Calu3 (cell line): ENCODE measurements around the gene SPON2. TPM values are rescaled to one million over a fixed set of nuclear protein-coding genes. Genes with fewer than 3 reads are reported as not detected.

Source experiments
- BruUV-seq: library from RNA; stranded (reverse); fragments of 400-500 nt; replicated peaks from 2 replicates; lab custom pipeline; 2021; lab: Mats Ljungman, UMichigan
- CTCF ChIA-PET: fragments of 300-600 bp; sonication (Branson Sonifier 250); formaldehyde crosslinking; loops from one replicate; lab custom pipeline; 2022; ENCODE audit warnings: antibody characterized with exemption; lab: Charles Lee
- DNase-seq: peaks from one replicate; pipeline ENCODE4 v3.0.0; 2022
- H3K27ac Mint-ChIP-seq: one replicate; pipeline ENCODE4 v1.8.0; 2022; ENCODE audit warnings: mixed read lengths; ENCODE audit not compliant: unreplicated experiment
- H3K27me3 Mint-ChIP-seq: one replicate; pipeline ENCODE4 v1.8.0; 2022; ENCODE audit warnings: mixed read lengths; ENCODE audit not compliant: unreplicated experiment
- H3K36me3 Mint-ChIP-seq: one replicate; pipeline ENCODE4 v1.8.0; 2022; ENCODE audit warnings: mild to moderate bottlenecking, moderate library complexity, mixed read lengths; ENCODE audit not compliant: insufficient read depth, unreplicated experiment
- H3K4me1 Mint-ChIP-seq: one replicate; pipeline ENCODE4 v1.8.0; 2022; ENCODE audit warnings: mild to moderate bottlenecking, low read depth, mixed read lengths; ENCODE audit not compliant: unreplicated experiment
- H3K4me3 Mint-ChIP-seq: one replicate; pipeline ENCODE4 v1.8.0; 2022; ENCODE audit warnings: mild to moderate bottlenecking, low read depth, moderate library complexity, mixed read lengths; ENCODE audit not compliant: unreplicated experiment
- H3K9me3 Mint-ChIP-seq: one replicate; pipeline ENCODE4 v1.8.0; 2022; ENCODE audit warnings: low read depth, mixed read lengths; ENCODE audit not compliant: unreplicated experiment
- CTCF ChIP-seq: fragments of 200-600 bp; IDR thresholded peaks from one replicate; pipeline ENCODE4 v1.8.0; 2022; ENCODE audit warnings: antibody characterized with exemption; ENCODE audit not compliant: unreplicated experiment
- intact Hi-C: fragments of 100-400 bp; cut with micrococcal nuclease; formaldehyde crosslinking; loops from one replicate; pipeline ENCODE4 v1.10.0; 2022; ENCODE audit not compliant: unreplicated experiment
- total RNA-seq: library from RNA; stranded (reverse); gene quantifications from 2 replicates; pipeline ENCODE4 v1.2.3, GENCODE V29; 2022

The SPON2 gene
- total RNA-seq, 1 experiment from 2014 or later: 2.2 TPM

GRCh38 chr4:1202526-1203011 is 30.2 kb upstream of the SPON2 start:
- Mint-ChIP-seq H3K27ac (no peak overlapping the region), H3K4me1 (peaks cover 7% of the 10 kb centered on the region), H3K9me3 (no peaks in the 10 kb centered on the region), H3K36me3 (peaks cover 16% of the 10 kb centered on the region), H3K27me3 (no peaks in the 10 kb centered on the region), H3K4me3 (no peak overlapping the region)
- CTCF ChIA-PET: interaction anchor here (2.2 kb wide), 1 partner anchor 11 kb away, joined by 4 read pairs; no protein-coding TSS in a partner anchor
- no TSS peak for BruUV-seq
- intact Hi-C loops: no loop called here
- no peak for TF ChIP-seq CTCF
- DNase-seq: no peak

DNA sequence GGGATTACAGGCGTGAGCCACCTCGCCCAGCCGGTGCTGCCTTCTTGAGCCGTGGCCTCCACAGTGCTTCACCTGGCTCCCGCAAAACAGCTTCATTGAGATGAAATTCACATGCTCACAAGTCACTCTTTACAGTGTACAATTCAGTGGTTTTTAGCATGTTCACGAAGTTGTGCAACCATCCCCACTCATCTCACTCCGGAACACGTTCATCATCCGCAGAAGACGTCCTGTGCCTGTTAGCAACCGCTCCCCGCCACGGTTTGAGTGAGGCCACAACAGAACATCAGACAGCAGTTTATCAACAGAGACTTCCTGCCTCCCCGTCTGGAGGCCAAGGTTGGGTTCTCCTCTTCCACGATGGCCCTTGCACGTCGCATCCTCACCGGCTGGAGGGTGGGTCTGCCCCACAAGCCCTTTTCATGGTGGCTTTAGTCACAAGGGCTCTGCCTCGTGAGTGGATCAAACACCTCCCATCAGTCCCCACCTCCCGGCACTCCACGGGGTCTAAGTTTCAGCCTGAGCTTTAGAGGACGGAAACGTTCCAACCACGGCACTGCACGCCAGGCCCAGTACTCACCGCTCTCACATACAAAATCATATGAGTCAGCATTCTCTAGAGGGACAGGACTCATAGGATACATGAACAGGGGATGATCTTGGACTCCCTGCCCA is 29.6 kb upstream of the SPON2 start:
- Mint-ChIP-seq H3K4me1 (peaks cover 7% of the 10 kb centered on the region), H3K27ac (no peak overlapping the region), H3K36me3 (peaks cover 16% of the 10 kb centered on the region), H3K27me3 (no peaks in the 10 kb centered on the region), H3K9me3 (no peaks in the 10 kb centered on the region), H3K4me3 (no peak overlapping the region)
- intact Hi-C loops: no loop called here
- CTCF ChIA-PET: interaction anchor here (2.2 kb wide), 1 partner anchor 10 kb away, joined by 4 read pairs; no protein-coding TSS in a partner anchor
- no TSS peak for BruUV-seq
- DNase-seq: no peak
- TF ChIP-seq CTCF: no peak

DNA sequence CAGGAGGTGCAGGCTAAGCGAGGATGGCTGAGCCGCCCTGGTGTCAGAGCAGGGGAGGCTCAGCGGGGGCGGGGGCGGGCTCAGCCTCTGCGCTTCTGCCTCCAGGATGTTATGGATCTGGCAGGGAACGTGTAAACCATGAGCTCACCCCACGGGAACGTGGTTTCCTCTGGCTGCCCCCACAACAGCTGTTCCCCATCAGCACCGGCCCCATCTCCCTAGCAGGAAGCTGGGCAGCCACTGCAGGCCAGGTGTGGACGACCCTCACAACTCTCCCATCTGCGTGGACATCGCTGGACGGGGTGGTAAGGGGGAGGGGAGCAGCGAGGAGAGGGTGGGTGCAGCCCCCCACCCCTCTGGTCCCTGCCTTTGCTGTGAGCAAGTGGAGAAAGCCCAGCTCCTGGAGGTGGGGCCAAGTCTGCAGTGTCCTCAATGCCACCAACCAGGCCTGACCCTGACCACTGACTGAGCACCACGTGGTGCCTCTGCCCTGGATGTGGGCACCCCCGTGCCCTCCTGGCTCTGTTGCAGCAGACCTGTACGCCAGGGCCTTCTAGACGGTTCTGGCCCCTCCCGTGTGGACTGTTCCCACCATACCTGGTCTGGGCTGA is 28.1 kb upstream of the SPON2 start:
- CTCF ChIA-PET: no interaction called here
- no peak for TF ChIP-seq CTCF
- intact Hi-C loops: no loop called here
- H3K27ac Mint-ChIP-seq: no peak overlapping the region
- no peaks in the 10 kb centered on the region for H3K27me3 Mint-ChIP-seq
- H3K4me3 Mint-ChIP-seq: no peak overlapping the region
- H3K36me3 Mint-ChIP-seq: peaks cover 9% of the 10 kb centered on the region
- no TSS peak for BruUV-seq
- H3K4me1 Mint-ChIP-seq: peaks cover 7% of the 10 kb centered on the region
- no peaks in the 10 kb centered on the region for H3K9me3 Mint-ChIP-seq
- no peak for DNase-seq

GRCh38 chr4:1199556-1200331 is 27.4 kb upstream of the SPON2 start:
- no peak overlapping the region for H3K4me3 Mint-ChIP-seq
- BruUV-seq: no TSS peak
- CTCF ChIA-PET: interaction anchor here (0.6 kb wide), 1 partner anchor 24 kb away, joined by 6 read pairs; no protein-coding TSS in a partner anchor
- DNase-seq: no peak
- intact Hi-C loops: no loop called here
- H3K27ac Mint-ChIP-seq: no peak overlapping the region
- TF ChIP-seq CTCF: no peak
- peaks cover 4% of the 10 kb centered on the region for H3K36me3 Mint-ChIP-seq
- no peaks in the 10 kb centered on the region for H3K27me3 Mint-ChIP-seq
- H3K4me1 Mint-ChIP-seq: peaks cover 5% of the 10 kb centered on the region
- no peaks in the 10 kb centered on the region for H3K9me3 Mint-ChIP-seq
